ENCODE measurements around the gene PCBP1.

DNA sequence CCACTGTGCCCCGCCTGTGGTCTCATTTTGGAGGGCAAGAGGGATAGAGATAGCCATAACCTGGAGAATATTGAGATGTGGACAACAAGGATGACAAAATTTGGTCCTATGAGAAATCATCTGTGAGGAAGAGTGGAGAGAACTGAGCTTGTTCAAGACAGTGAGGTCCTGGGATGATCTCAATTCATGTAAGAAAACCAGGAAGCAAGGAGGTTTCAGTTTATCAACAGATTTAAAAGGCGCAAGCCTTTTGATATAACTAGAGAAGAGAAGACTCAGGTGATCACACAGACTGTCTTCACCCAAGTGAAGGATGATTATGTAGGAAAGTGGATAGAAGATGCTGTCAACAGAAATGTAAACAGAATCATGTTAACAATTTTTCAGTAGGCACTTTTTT is 39.1 kb downstream of the PCBP1 start:
- TF ChIP-seq POLR2AphosphoS5 (IDR thresholded peaks at IDR 0.05) = no peak
- no peak for TF ChIP-seq POLR2A (IDR thresholded peaks at IDR 0.05)
